HepG2 (cell line): ENCODE measurements around the gene COMMD3. TPM values are rescaled to one million over a fixed set of nuclear protein-coding genes. Genes with fewer than 3 reads are reported as not detected.
A peak's percentile ranks its signal among the peaks of the same experiment; 100 is the strongest.

Experiments used
- ATAC-seq: fragments of 200-7000 bp; cut with Tn5 transposase; 3 replicates; pipeline ENCODE4 v1.9.1; 2020; ENCODE audit warnings: mild to moderate bottlenecking, moderate library complexity
- BruUV-seq: library from RNA; stranded (reverse); fragments of 400-500 nt; replicated peaks from 2 replicates; lab custom pipeline; 2021; lab: Mats Ljungman, UMichigan
- CTCF ChIA-PET: fragments of 300-600 bp; formaldehyde crosslinking; extraction: SDS; loops from one replicate; lab custom pipeline; 2021; ENCODE audit warnings: low total read pairs, inconsistent platforms, low intra/inter-chr PET ratio; lab: Yijun Ruan, JAX
- POLR2A ChIA-PET: fragments of 350-600 bp; sonication (Branson Sonifier 250); formaldehyde crosslinking; loops from one replicate; lab custom pipeline; 2020; ENCODE audit warnings: antibody characterized with exemption, inconsistent platforms; lab: Yijun Ruan, JAX
- DNase-seq: peaks from one replicate; pipeline ENCODE4 v3.0.0-alpha.2; 2015; ENCODE audit warnings: low spot score
- FAIRE-seq: peaks from 3 replicates; lab custom pipeline; 2011; peaks lifted over from hg19 to GRCh38; lab: Jason Lieb, UNC
- H2AFZ ChIP-seq: one replicate; pipeline ENCODE4 v1.6.1; 2011; ENCODE audit warnings: low read length, inconsistent platforms
- H3K27ac ChIP-seq: fragments of 300-600 bp; 3 replicates; pipeline ENCODE4 v1.8.0; 2011; ENCODE audit warnings: mixed run types, mild to moderate bottlenecking, mixed read lengths, low read length, inconsistent platforms; ENCODE audit not compliant: insufficient read depth; ENCODE audit errors: extremely low read length
- H3K27me3 ChIP-seq, 2 experiments: fragments of 200-600 bp in 1 of 2; 2 replicates in 1 of 2; 3 replicates in 1 of 2; pipeline versions ENCODE4 v1.6.0 to v1.8.0; 2011; ENCODE audit warnings: low read length in 2 of 2, mild to moderate bottlenecking in 2 of 2, moderate library complexity in 2 of 2, inconsistent platforms in 1 of 2; ENCODE audit not compliant: insufficient read depth in 2 of 2, control insufficient read depth in 1 of 2
- H3K36me3 ChIP-seq, 2 experiments: fragments of 200-600 bp in 1 of 2; replicated peaks in 1 of 2; 2 replicates in 1 of 2; 3 replicates in 1 of 2; pipeline versions ENCODE4 v1.5.1 to v1.8.0; 2011; ENCODE audit warnings: low read length in 2 of 2, inconsistent platforms in 1 of 2; ENCODE audit not compliant: insufficient read depth in 2 of 2, control insufficient read depth in 1 of 2
- H3K4me1 ChIP-seq: 2 replicates; pipeline ENCODE4 v1.5.1; 2012; ENCODE audit warnings: low read length, inconsistent platforms; ENCODE audit not compliant: insufficient read depth
- H3K4me2 ChIP-seq: 2 replicates; pipeline ENCODE4 v1.6.0; 2011; ENCODE audit warnings: low read depth, low read length, inconsistent platforms
- H3K4me3 ChIP-seq, 3 experiments: fragments of 200-600 bp in 1 of 3; sonication (generic), shearing (Covaris generic) in 1 of 3; replicated peaks in 1 of 3; 2 replicates each; pipeline ENCODE4 v1.5.1; 2011 to 2016; ENCODE audit warnings: low read length in 3 of 3, inconsistent platforms in 2 of 3, low read depth in 2 of 3, mild to moderate bottlenecking in 2 of 3, control low read depth in 1 of 3, mixed read lengths in 1 of 3; ENCODE audit not compliant: insufficient read depth in 1 of 3
- H3K79me2 ChIP-seq: one replicate; pipeline ENCODE4 v1.6.1; 2011; ENCODE audit warnings: low read length, inconsistent platforms; ENCODE audit not compliant: insufficient read depth
- H3K9ac ChIP-seq: 2 replicates; pipeline ENCODE4 v1.6.0; 2011; ENCODE audit warnings: mild to moderate bottlenecking, low read depth, low read length, inconsistent platforms; ENCODE audit not compliant: insufficient read depth
- H3K9me3 ChIP-seq: 2 replicates; pipeline ENCODE4 v1.5.1; 2012; ENCODE audit warnings: mild to moderate bottlenecking, low read length
- H4K20me1 ChIP-seq: 2 replicates; pipeline ENCODE4 v1.6.0; 2011; ENCODE audit warnings: inconsistent platforms, mild to moderate bottlenecking, low read length, moderate library complexity; ENCODE audit not compliant: insufficient read depth
- BHLHE40 ChIP-seq: IDR thresholded peaks from 2 replicates; pipeline ENCODE4 v1.6.1; 2011; ENCODE audit warnings: low read length, improper control_type of control experiment
- BRD4 ChIP-seq: sonication (generic); formaldehyde crosslinking; IDR thresholded peaks from 2 replicates; pipeline ENCODE4 v1.4.0; 2020; ENCODE audit warnings: missing genetic modification reagents
- ERF ChIP-seq: IDR thresholded peaks from 2 replicates; pipeline ENCODE4 v1.6.1; 2018; ENCODE audit warnings: missing biosample characterization, missing genetic modification reagents
- MAFF ChIP-seq: IDR thresholded peaks from 2 replicates; pipeline ENCODE4 v1.6.1; 2011; ENCODE audit warnings: low read depth, low read length, improper control_type of control experiment
- MAFK ChIP-seq, 2 experiments: IDR thresholded peaks in 1 of 2; conservative IDR thresholded peaks in 1 of 2; 2 replicates each; pipeline ENCODE4 v1.6.1; 2011; ENCODE audit warnings: improper control_type of control experiment in 2 of 2, low read length in 2 of 2
- MEIS2 ChIP-seq: sonication (generic); formaldehyde crosslinking; IDR thresholded peaks from 2 replicates; pipeline ENCODE4 v1.9.0; 2021; ENCODE audit warnings: mild to moderate bottlenecking, missing genetic modification reagents
- THAP11 ChIP-seq: IDR thresholded peaks from 2 replicates; pipeline ENCODE4 v1.6.1; 2016; ENCODE audit warnings: missing biosample characterization, missing genetic modification reagents
- U2AF2 ChIP-seq: fragments of 200-400 bp; formaldehyde crosslinking; IDR thresholded peaks from 2 replicates; pipeline ENCODE4 v1.6.1; 2017; ENCODE audit warnings: low read depth, mild to moderate bottlenecking, low read length
- ZNF335 ChIP-seq: sonication (generic); formaldehyde crosslinking; IDR thresholded peaks from 2 replicates; pipeline ENCODE4 v1.4.0; 2020; ENCODE audit warnings: missing genetic modification reagents
- WGBS: methylation state at CpG from one replicate; pipeline ENCODE4 v1.1.6; 2017; ENCODE audit warnings: low lambda C conversion rate; 5-methylcytosine and 5-hydroxymethylcytosine counted together
- in situ Hi-C: cut with HindIII; loops from 2 replicates; pipeline ENCODE4 v1.10.0; 2017; ENCODE audit warnings: low pct_unique_long_range_greater_than_20kb; ENCODE audit not compliant: extremely low pct_ligation_motif_present
- intact Hi-C: fragments of 100-400 bp; cut with micrococcal nuclease; formaldehyde crosslinking; loops from one replicate; pipeline ENCODE4 v1.10.0; 2022; ENCODE audit not compliant: unreplicated experiment
- polyA plus RNA-seq, 8 experiments: library from polyadenylated mRNA; depleted of rRNA in 3 of 8; stranded (reverse) in 7 of 8; unstranded in 1 of 8; fragments of >200 nt; fragmentation: Illumina TruSeq in 4 of 8; extraction: Trizol in 4 of 8; gene quantifications; 2 replicates each; pipeline versions ENCODE4 v1.2.1 to v1.2.3, GENCODE V29; 2011 to 2016; ENCODE audit warnings: low read depth in 4 of 8, missing spikeins in 1 of 8, mixed read lengths in 1 of 8; ENCODE audit not compliant: insufficient read depth in 1 of 8
- total RNA-seq, 5 experiments: library from RNA; depleted of rRNA; stranded (reverse); fragments of >200 nt; fragmentation: Illumina TruSeq; extraction: Trizol; gene quantifications; 2 replicates each; pipeline ENCODE4 v1.2.3, GENCODE V29; 2016; ENCODE audit warnings: low read depth in 1 of 5
- TF ChIP-seq, protein P1 (sequence below): IDR thresholded peaks from 2 replicates; pipeline ENCODE4 v1.6.1; 2016; ENCODE audit warnings: mild to moderate bottlenecking, missing biosample characterization, missing genetic modification reagents

COMMD3 gene
- total and polyA plus RNA-seq, 2 of the 13 experiments (the other 11 are each of a cell fraction or from before 2014, with no cell fraction given): 38.7 to 54.4 TPM

DNA sequence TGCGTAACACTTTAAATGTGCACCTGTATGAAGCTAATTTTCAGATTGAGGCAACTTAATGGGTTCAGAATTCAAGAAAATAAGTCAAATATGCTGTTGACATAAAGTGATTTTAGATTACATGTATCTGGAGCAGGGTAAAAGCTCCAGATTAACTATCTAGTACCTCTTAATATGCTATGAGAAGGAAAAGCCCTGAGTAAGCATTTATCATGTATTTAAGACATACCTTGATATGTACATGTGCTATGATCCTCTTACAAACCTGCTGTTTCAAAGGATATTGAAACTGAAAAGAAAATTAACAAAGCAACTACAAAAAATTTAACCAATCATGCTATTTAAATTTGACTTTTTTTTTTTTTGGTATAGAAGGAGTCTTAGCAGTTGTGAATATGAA is 33.6 kb downstream of the COMMD3 start:
- ChIA-PET CTCF (no interaction called here), POLR2A (no interaction called here)
- FAIRE-seq (no peak), DNase-seq (no peak), ATAC-seq (no peak)
- H3K27me3 ChIP-seq: 0 out of 5 replicates have a peak, but pooled peaks cover 0 to 1% of the 10 kb centered on the region in 2 experiments
- in situ Hi-C loops (no loop called here), intact Hi-C loops (no loop called here)
- no peak overlapping the region for H3K27ac ChIP-seq
- no TSS peak for BruUV-seq
- 100% methylated on average over 1 of the region's 1 CpG for WGBS
- H3K9me3 ChIP-seq: no peaks in the 10 kb centered on the region
- no peak overlapping the region for H3K4me2 ChIP-seq
- H3K9ac ChIP-seq: no peak overlapping the region
- TF ChIP-seq MAFF (peak; percentile 89), U2AF2 (no peak), MAFK (conservative IDR thresholded peaks at IDR 0.05 in 1 of 2, IDR thresholded peaks at IDR 0.05 in 1 of 2; ENCODE audit: low read length in 2 of 2) (peak; percentile 84 to 92), BHLHE40 (no peak)
- no peak overlapping the region for H2AFZ ChIP-seq
- H4K20me1 ChIP-seq: no peaks in the 10 kb centered on the region
- no peaks in the 10 kb centered on the region for H3K36me3 ChIP-seq
- H3K79me2 ChIP-seq: no peaks in the 10 kb centered on the region
- H3K4me1 ChIP-seq: no peaks in the 10 kb centered on the region; the same call in 1 of the 2 replicates
- H3K4me3 ChIP-seq: no peak overlapping the region

DNA sequence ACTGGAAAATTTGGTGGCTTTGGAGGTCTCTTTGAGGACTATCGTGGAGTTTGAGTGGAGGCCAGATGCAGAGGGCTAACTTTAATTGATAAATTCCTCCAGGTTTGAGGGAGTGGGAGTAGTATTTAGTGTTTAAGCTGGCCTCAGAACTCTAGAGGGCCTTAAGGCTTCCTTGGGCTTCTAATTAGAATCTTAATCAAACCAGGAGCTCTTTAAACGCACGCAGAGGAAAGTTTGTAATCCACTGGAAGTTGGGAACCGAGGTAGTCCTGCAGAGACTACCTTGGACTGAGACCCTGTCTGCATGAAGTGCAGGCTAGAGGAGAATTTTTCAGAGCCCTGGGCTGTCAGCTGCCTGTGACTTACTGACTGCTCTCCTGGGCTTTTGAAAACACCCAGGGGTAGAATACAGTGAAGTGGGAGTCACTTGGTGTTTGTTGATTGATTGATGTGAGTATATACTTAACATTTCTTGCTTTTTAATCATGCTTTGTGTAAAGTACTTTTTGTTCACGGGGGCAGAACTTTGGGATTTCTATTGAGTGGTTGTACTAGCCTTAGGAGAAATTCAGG is 35.0 kb downstream of the COMMD3 start:
- ChIA-PET CTCF (no interaction called here), POLR2A (no interaction called here)
- no peaks in the 10 kb centered on the region; the same call in 1 of the 2 replicates for H3K4me1 ChIP-seq
- BruUV-seq: no TSS peak
- H3K4me3 ChIP-seq: no peak overlapping the region
- ATAC-seq (no peak), DNase-seq (no peak), FAIRE-seq (no peak)
- H3K36me3 ChIP-seq: no peaks in the 10 kb centered on the region
- H3K79me2 ChIP-seq: no peaks in the 10 kb centered on the region
- no peaks in the 10 kb centered on the region for H3K9me3 ChIP-seq
- H3K9ac ChIP-seq: no peak overlapping the region
- TF ChIP-seq ERF (CRISPR knock-in tag) (no peak), BRD4 (CRISPR knock-in tag) (no peak), MEIS2 (no peak), THAP11 (CRISPR knock-in tag) (no peak), ZNF335 (CRISPR knock-in tag) (no peak)
- TF ChIP-seq, protein P1, sequence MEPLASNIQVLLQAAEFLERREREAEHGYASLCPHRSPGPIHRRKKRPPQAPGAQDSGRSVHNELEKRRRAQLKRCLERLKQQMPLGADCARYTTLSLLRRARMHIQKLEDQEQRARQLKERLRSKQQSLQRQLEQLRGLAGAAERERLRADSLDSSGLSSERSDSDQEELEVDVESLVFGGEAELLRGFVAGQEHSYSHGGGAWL (CRISPR knock-in tag): no peak
- intact Hi-C loops: no loop called here
- H3K4me2 ChIP-seq: no peak overlapping the region
- no peaks in the 10 kb centered on the region for H3K27me3 ChIP-seq
- in situ Hi-C loops: no loop called here
- 56% methylated on average over 5 of the region's 5 CpGs for WGBS
- no peak overlapping the region for H3K27ac ChIP-seq
- no peak overlapping the region for H2AFZ ChIP-seq
- no peaks in the 10 kb centered on the region for H4K20me1 ChIP-seq
